ENCODE measurements around the gene FLNC. TPM values are rescaled to one million over a fixed set of nuclear protein-coding genes. Genes with fewer than 3 reads are reported as not detected.

The FLNC gene
- total and polyA plus RNA-seq, 3 experiments from 2014 or later: not detected

DNA sequence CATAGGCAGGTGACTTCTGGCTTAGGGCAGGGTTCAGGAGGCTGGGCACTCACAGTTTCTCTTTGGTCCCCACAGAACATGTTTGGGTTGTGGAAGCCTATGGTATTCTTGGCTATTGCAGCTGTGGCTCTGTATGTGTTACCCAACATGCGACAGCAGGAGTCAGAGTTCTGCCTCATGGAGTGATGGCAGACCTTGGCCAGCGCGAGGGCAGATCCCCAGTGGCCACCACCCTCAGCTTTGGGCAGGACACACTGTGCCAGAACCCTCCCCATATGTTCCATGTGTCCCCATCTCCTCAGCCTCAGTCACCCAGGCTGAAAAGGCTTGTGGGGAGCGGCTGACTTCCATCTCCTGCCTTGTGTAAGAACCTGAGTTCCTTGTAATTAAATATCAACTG lies 8.5 kb upstream of the FLNC start:
- Histone ChIP-seq H3K36me3 (ENCODE audit: insufficient read depth, low read length) (no peaks in the 10 kb centered on the region), H3K4me3 (ENCODE audit: low read length) (no peak overlapping the region), H3K27ac (ENCODE audit: low read depth, low read length) (no peak overlapping the region), H3K4me1 (ENCODE audit: insufficient read depth, low read length) (no peaks in the 10 kb centered on the region), H3K27me3 (ENCODE audit: insufficient read depth, low read length, poor library complexity, severe bottlenecking) (no peaks in the 10 kb centered on the region), H3K9me3 (ENCODE audit: low read length) (no peaks in the 10 kb centered on the region)
- no peak overlapping the region for H3K4me3 Mint-ChIP-seq
- H3K4me1 Mint-ChIP-seq: peaks cover 0 to 6% (median 3%) of the 10 kb centered on the region in 3 donors
- ChIA-PET CTCF (no interaction called here), POLR2A (no interaction called here)
- DNase-seq: no peak
- peaks cover 13 to 19% of the 10 kb centered on the region in 2 donors for H3K27me3 Mint-ChIP-seq
- H3K9me3 Mint-ChIP-seq: no peaks in the 10 kb centered on the region
- no peak overlapping the region for H3K27ac Mint-ChIP-seq
- H3K36me3 Mint-ChIP-seq: peaks cover 0 to 2% (median 0%) of the 10 kb centered on the region in 3 donors

- H3K36me3 ChIP-seq (ENCODE audit: insufficient read depth, low read length): no peaks in the 10 kb centered on the region
- Mint-ChIP-seq H3K36me3 (peaks cover 0 to 2% (median 0%) of the 10 kb centered on the region in 3 donors), H3K9me3 (no peaks in the 10 kb centered on the region), H3K4me3 (no peak overlapping the region), H3K4me1 (peaks cover 6 to 17% (median 12%) of the 10 kb centered on the region in 3 donors), H3K27me3 (peaks cover 36 to 41% of the 10 kb centered on the region in 2 donors), H3K27ac (peak overlapping the region in 1 of 8 donors; percentile 83)
- no peak overlapping the region for H3K27ac ChIP-seq (ENCODE audit: low read depth, low read length)
- POLR2A ChIA-PET: no interaction called here
- H3K4me3 ChIP-seq (ENCODE audit: low read length): no peak overlapping the region
- peaks cover 15% of the 10 kb centered on the region for H3K27me3 ChIP-seq (ENCODE audit: insufficient read depth, low read length, poor library complexity, severe bottlenecking)
- CTCF ChIA-PET: no interaction called here
- no peaks in the 10 kb centered on the region for H3K9me3 ChIP-seq (ENCODE audit: low read length)
- DNase-seq: no peak
- peaks cover 7% of the 10 kb centered on the region for H3K4me1 ChIP-seq (ENCODE audit: insufficient read depth, low read length)
Observed at GRCh38 chr7:128826512-128826911, 3.7 kb upstream of the FLNC start.

- Histone ChIP-seq H3K4me3 (ENCODE audit: low read length) (no peak overlapping the region), H3K36me3 (ENCODE audit: insufficient read depth, low read length) (no peaks in the 10 kb centered on the region), H3K4me1 (ENCODE audit: insufficient read depth, low read length) (peaks cover 7% of the 10 kb centered on the region), H3K27me3 (ENCODE audit: insufficient read depth, low read length, poor library complexity, severe bottlenecking) (peaks cover 15% of the 10 kb centered on the region), H3K9me3 (ENCODE audit: low read length) (no peaks in the 10 kb centered on the region), H3K27ac (ENCODE audit: low read depth, low read length) (no peak overlapping the region)
- peaks cover 36 to 41% of the 10 kb centered on the region in 2 donors for H3K27me3 Mint-ChIP-seq
- ChIA-PET CTCF (no interaction called here), POLR2A (no interaction called here)
- DNase-seq: no peak
- peak overlapping the region in 1 of 8 donors; percentile 83 for H3K27ac Mint-ChIP-seq
- H3K9me3 Mint-ChIP-seq: no peaks in the 10 kb centered on the region
- H3K36me3 Mint-ChIP-seq: peaks cover 0 to 2% (median 0%) of the 10 kb centered on the region in 3 donors
- no peak overlapping the region for H3K4me3 Mint-ChIP-seq
- peaks cover 6 to 21% (median 12%) of the 10 kb centered on the region in 3 donors for H3K4me1 Mint-ChIP-seq
Observed at GRCh38 chr7:128826916-128827247, 3.3 kb upstream of the FLNC start.

DNA sequence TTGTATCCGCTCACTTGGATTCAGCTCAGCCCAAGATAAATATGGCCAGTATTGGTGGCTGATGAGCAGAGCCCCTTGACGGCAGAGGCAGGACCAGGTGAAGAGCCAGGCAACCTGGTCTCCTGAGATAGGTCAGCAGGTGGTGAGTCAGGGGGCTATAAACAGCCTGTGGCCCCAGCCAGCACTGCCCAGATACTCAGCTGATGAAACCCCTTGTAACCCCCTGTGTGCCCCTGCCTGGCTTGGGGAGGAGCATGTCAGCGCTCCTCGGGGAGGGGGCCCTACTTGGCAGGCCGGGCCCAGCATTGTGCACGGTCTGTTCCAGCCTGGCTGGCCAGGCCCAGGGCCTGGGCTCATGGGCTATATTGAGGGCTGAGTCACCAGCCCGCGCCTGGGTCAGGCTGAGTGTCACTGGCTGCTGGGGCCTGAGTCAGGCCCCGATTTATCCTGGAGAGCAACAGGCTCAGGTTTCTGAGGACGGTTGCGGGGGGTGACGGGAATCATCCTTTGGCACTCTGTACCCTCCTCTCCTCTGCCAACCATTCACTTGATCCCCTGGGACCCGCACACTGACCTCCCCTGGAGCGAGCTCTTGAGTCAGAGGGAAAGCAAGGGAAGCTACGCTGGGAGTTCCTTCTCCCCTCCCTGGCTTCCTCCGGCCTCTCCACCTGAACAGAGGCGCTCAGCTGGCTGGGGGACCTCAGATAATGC lies 2.8 kb upstream of the FLNC start:
- Histone ChIP-seq H3K4me1 (ENCODE audit: insufficient read depth, low read length) (peaks cover 7% of the 10 kb centered on the region), H3K27me3 (ENCODE audit: insufficient read depth, low read length, poor library complexity, severe bottlenecking) (peaks cover 15% of the 10 kb centered on the region), H3K36me3 (ENCODE audit: insufficient read depth, low read length) (no peaks in the 10 kb centered on the region), H3K9me3 (ENCODE audit: low read length) (no peaks in the 10 kb centered on the region), H3K27ac (ENCODE audit: low read depth, low read length) (no peak overlapping the region), H3K4me3 (ENCODE audit: low read length) (no peak overlapping the region)
- peaks cover 6 to 21% (median 12%) of the 10 kb centered on the region in 3 donors for H3K4me1 Mint-ChIP-seq
- H3K36me3 Mint-ChIP-seq: peaks cover 0 to under 1% (median 0%) of the 10 kb centered on the region in 3 donors
- DNase-seq: no peak
- CTCF ChIA-PET: no interaction called here
- H3K27me3 Mint-ChIP-seq: peaks cover 34 to 45% of the 10 kb centered on the region in 2 donors
- no peaks in the 10 kb centered on the region for H3K9me3 Mint-ChIP-seq
- H3K4me3 Mint-ChIP-seq: no peak overlapping the region
- POLR2A ChIA-PET: no interaction called here
- H3K27ac Mint-ChIP-seq: no peak overlapping the region

DNA sequence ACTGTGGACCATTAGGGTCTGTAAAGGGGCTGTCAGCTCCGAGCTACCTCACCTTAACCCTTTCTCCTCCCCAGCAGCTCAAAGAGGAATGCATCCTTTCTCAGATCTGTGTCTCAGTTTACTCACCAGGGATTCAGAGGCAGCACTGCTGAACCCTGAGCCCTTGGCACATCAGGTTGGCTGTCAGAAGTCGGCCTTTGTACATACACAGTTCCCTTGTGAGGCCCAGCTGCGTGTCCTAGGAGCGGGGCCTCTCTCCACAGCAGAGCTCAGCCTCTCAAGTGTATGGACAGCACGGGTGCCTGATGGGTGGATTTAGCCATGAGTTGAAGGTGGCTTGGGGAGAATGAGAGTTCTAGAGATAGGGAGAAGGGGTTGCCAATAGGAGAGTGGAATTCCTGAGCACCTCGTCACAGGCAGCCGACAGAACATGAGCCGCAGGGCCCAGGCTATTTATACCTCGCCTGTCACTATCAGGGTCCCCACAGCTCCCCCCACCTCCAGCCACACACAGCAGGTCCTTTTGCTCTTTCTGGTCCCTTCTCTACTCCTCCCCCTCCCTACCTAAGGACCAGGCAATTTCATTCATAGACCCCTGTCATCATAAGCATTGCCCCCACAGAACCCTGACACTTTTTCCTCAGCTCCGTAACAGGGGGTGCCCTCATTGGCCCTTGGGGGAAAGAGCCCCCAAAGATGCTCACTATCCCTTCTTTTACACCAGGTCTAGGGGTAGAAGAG lies 2.1 kb upstream of the FLNC start:
- H3K36me3 Mint-ChIP-seq: no peaks in the 10 kb centered on the region
- Histone ChIP-seq H3K4me1 (ENCODE audit: insufficient read depth, low read length) (peaks cover 7% of the 10 kb centered on the region), H3K9me3 (ENCODE audit: low read length) (no peaks in the 10 kb centered on the region), H3K27me3 (ENCODE audit: insufficient read depth, low read length, poor library complexity, severe bottlenecking) (peaks cover 15% of the 10 kb centered on the region), H3K36me3 (ENCODE audit: insufficient read depth, low read length) (no peaks in the 10 kb centered on the region), H3K27ac (ENCODE audit: low read depth, low read length) (peak overlapping the region; percentile 24), H3K4me3 (ENCODE audit: low read length) (no peak overlapping the region)
- ChIA-PET CTCF (no interaction called here), POLR2A (no interaction called here)
- DNase-seq: no peak
- peaks cover 34 to 45% of the 10 kb centered on the region in 2 donors for H3K27me3 Mint-ChIP-seq
- peak overlapping the region in 2 of 7 donors; percentile 45 to 69 for H3K4me3 Mint-ChIP-seq
- no peak overlapping the region for H3K27ac Mint-ChIP-seq
- peaks cover 6 to 21% (median 12%) of the 10 kb centered on the region in 3 donors for H3K4me1 Mint-ChIP-seq
- no peaks in the 10 kb centered on the region for H3K9me3 Mint-ChIP-seq

- Mint-ChIP-seq H3K36me3 (no peaks in the 10 kb centered on the region), H3K27ac (no peak overlapping the region), H3K9me3 (no peaks in the 10 kb centered on the region), H3K4me1 (peaks cover 6 to 21% (median 12%) of the 10 kb centered on the region in 3 donors), H3K27me3 (peaks cover 34 to 45% of the 10 kb centered on the region in 2 donors), H3K4me3 (peak overlapping the region in 5 of 7 donors; percentile 48 to 70 (median 61))
- H3K4me3 ChIP-seq (ENCODE audit: low read length): no peak overlapping the region
- DNase-seq: no peak
- ChIA-PET POLR2A (no interaction called here), CTCF (no interaction called here)
- peaks cover 7% of the 10 kb centered on the region for H3K4me1 ChIP-seq (ENCODE audit: insufficient read depth, low read length)
- peaks cover 15% of the 10 kb centered on the region for H3K27me3 ChIP-seq (ENCODE audit: insufficient read depth, low read length, poor library complexity, severe bottlenecking)
- H3K9me3 ChIP-seq (ENCODE audit: low read length): no peaks in the 10 kb centered on the region
- H3K36me3 ChIP-seq (ENCODE audit: insufficient read depth, low read length): no peaks in the 10 kb centered on the region
- H3K27ac ChIP-seq (ENCODE audit: low read depth, low read length): no peak overlapping the region
Observed at GRCh38 chr7:128829391-128830166, 627 bp upstream of the FLNC start.

- POLR2A ChIA-PET: interaction anchor here (0.8 kb wide), 1 partner anchor 40 kb away, joined by 4 read pairs; no protein-coding TSS in a partner anchor
- Histone ChIP-seq H3K9me3 (ENCODE audit: low read length) (no peaks in the 10 kb centered on the region), H3K36me3 (ENCODE audit: insufficient read depth, low read length) (no peaks in the 10 kb centered on the region), H3K4me3 (ENCODE audit: low read length) (no peak overlapping the region), H3K4me1 (ENCODE audit: insufficient read depth, low read length) (peaks cover 7% of the 10 kb centered on the region), H3K27ac (ENCODE audit: low read depth, low read length) (peak overlapping the region; percentile 74), H3K27me3 (ENCODE audit: insufficient read depth, low read length, poor library complexity, severe bottlenecking) (peaks cover 15% of the 10 kb centered on the region)
- no peaks in the 10 kb centered on the region for H3K36me3 Mint-ChIP-seq
- peak overlapping the region in 1 of 8 donors; percentile 43 for H3K27ac Mint-ChIP-seq
- CTCF ChIA-PET: interaction anchor here (0.8 kb wide), 1 partner anchor 11 kb away, joined by 3 read pairs; no protein-coding TSS in a partner anchor
- no peaks in the 10 kb centered on the region for H3K9me3 Mint-ChIP-seq
- DNase-seq: no peak
- peaks cover 6 to 21% (median 12%) of the 10 kb centered on the region in 3 donors for H3K4me1 Mint-ChIP-seq
- peaks cover 27 to 39% of the 10 kb centered on the region in 2 donors for H3K27me3 Mint-ChIP-seq
- peak overlapping the region in 6 of 7 donors; percentile 47 to 70 (median 57) for H3K4me3 Mint-ChIP-seq
Observed at GRCh38 chr7:128831178-128831993, 1.2 kb downstream of the FLNC start.
